IPS DF 6.9 (cell line): ENCODE data around the gene ICOSLG.

Experiments used
- DNase-seq: peaks from one replicate; pipeline ENCODE4 v3.0.0-alpha.2; 2013; ENCODE audit warnings: low read depth, low spot score
- H3K27ac ChIP-seq: one replicate; pipeline ENCODE4 v1.5.1; 2013; ENCODE audit warnings: low read length, control low read depth
- H3K27me3 ChIP-seq: 2 replicates; pipeline ENCODE4 v1.6.1; 2013; ENCODE audit warnings: mild to moderate bottlenecking, low read length; ENCODE audit not compliant: control insufficient read depth, insufficient read depth
- H3K36me3 ChIP-seq: 2 replicates; pipeline ENCODE4 v1.6.1; 2013; ENCODE audit warnings: low read length; ENCODE audit not compliant: control insufficient read depth, insufficient read depth
- H3K4me1 ChIP-seq: 2 replicates; pipeline ENCODE4 v1.6.1; 2013; ENCODE audit warnings: low read length; ENCODE audit not compliant: control insufficient read depth, insufficient read depth
- H3K4me3 ChIP-seq: 2 replicates; pipeline ENCODE4 v1.5.1; 2013; ENCODE audit warnings: mild to moderate bottlenecking, low read length
- H3K9me3 ChIP-seq: 2 replicates; pipeline ENCODE4 v1.6.1; 2013; ENCODE audit warnings: low read length, inconsistent platforms; ENCODE audit not compliant: control insufficient read depth, insufficient read depth
- WGBS: extraction: QIAGEN DNeasy Blood & Tissue Kit; methylation state at CpG from one replicate; pipeline ENCODE4 v1.1.7; 2013; ENCODE audit warnings: mixed read lengths, missing lambda C conversion rate; ENCODE audit not compliant: insufficient read length, insufficient coverage; 5-methylcytosine and 5-hydroxymethylcytosine counted together

ICOSLG gene

GRCh38 chr21:44263768-44264167 lies 23.0 kb upstream of the ICOSLG start:
- no peak for DNase-seq
- WGBS: no CpG with 5 or more reads among the region's 4 CpGs
- H3K27ac ChIP-seq: no peak overlapping the region

DNA sequence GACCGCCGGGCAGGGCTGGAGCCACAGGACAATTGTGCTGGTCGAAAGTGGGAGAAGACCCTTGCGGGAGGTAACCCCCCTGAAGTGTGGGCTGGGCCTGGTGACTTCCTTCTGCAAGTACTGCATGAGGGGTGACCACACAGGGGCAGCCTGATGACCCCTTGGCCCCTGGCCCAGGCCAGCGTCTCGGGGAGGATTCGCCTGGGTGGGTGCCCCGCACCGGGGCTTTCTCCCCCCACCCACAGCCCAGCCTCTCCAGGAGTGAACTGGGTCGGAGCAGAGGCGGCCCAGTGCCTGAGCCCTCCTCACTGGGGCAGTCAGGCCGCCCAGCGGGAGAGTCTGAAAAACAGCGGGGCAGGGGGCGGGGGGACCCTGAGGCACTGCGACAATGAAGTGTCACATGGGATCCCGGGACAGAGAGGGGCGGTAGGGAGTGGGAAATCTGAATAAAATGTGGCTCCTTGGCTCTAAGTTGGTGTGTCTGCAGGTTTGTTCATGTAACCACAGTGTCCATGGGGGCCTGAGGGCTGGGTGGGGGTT lies 22.5 kb upstream of the ICOSLG start:
- WGBS: no CpG with 5 or more reads among the region's 18 CpGs
- DNase-seq: no peak

More at GRCh38 chr21:44263768-44264167, 23.0 kb upstream of the ICOSLG start:
- Histone ChIP-seq H3K4me1 (peaks cover 3% of the 10 kb centered on the region; the same call in 1 of the 2 replicates), H3K27me3 (no peaks in the 10 kb centered on the region), H3K9me3 (no peaks in the 10 kb centered on the region), H3K4me3 (no peak overlapping the region), H3K36me3 (no peaks in the 10 kb centered on the region)

GRCh38 chr21:44262338-44263056 lies 21.8 kb upstream of the ICOSLG start:
- Histone ChIP-seq H3K27me3 (no peaks in the 10 kb centered on the region), H3K36me3 (no peaks in the 10 kb centered on the region), H3K27ac (no peak overlapping the region), H3K4me3 (no peak overlapping the region), H3K4me1 (peaks cover 3% of the 10 kb centered on the region; the same call in 1 of the 2 replicates), H3K9me3 (no peaks in the 10 kb centered on the region)
- DNase-seq: no peak
- WGBS: no CpG with 5 or more reads among the region's 12 CpGs

More for the DNA sequence above, 22.5 kb upstream of the ICOSLG start:
- no peaks in the 10 kb centered on the region for H3K9me3 ChIP-seq
- peaks cover 3% of the 10 kb centered on the region; the same call in 1 of the 2 replicates for H3K4me1 ChIP-seq
- H3K4me3 ChIP-seq: no peak overlapping the region
- H3K27me3 ChIP-seq: no peaks in the 10 kb centered on the region
- no peak overlapping the region for H3K27ac ChIP-seq
- no peaks in the 10 kb centered on the region for H3K36me3 ChIP-seq

GRCh38 chr21:44261675-44262295 lies 21.0 kb upstream of the ICOSLG start, which contains the start of gene DNMT3L:
DNMT3L (minus strand) TSS chr21:44261897; CDS start chr21:44261259, 638 bp downstream.
- no peak within 1 kb of the TSS for H3K4me3 ChIP-seq
- H3K36me3 ChIP-seq: no peaks in the 10 kb centered on the region
- no peaks in the 10 kb centered on the region for H3K9me3 ChIP-seq
- H3K27ac ChIP-seq: no peak within 1 kb of the TSS
- no peak for DNase-seq
- H3K4me1 ChIP-seq: peaks cover 3% of the 10 kb centered on the region; the same call in 1 of the 2 replicates
- no CpG with 5 or more reads among the region's 19 CpGs for WGBS
- H3K27me3 ChIP-seq: no peaks in the 10 kb centered on the region

DNA sequence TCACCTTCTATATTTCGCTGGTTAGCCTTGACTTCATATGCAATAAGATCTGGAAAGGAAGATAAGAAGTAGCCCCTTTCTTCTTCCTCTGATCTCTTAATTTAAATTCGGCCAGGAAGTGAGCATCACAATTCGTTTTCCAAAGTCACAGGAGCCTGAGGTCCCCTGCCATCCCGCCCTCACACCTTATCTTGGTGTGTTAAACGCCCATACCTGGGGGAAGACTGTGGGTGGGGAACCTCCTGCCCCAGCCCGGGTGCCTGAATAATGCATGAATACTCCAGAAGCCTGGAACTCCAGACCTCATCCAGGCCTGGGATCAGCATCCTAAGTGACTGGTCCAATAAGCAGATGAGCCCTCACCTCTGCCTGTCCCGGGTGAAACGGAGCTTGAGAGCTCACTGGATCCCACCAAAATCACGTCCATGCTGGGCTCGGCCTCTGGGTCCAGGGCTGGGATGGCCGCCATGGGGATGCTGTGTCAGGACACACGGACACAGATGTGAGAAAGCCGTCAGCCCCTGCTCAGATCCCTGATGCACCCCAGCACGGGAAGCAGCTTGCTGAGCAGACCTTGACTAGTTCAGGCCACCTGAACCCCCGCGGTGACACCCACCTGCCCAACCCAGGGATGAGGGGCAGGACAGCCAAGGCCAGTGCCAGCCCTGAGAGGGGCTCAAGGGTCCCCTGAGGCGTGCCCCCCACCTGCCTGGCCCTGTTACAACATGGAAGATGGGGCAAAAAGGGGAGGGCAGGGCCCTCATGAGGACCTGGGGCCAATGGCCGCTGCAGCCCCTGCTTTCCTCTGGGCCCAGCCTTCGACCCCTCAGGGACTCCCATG lies 20.3 kb upstream of the ICOSLG start:
- no CpG with 5 or more reads among the region's 19 CpGs for WGBS
- Histone ChIP-seq H3K4me3 (no peak overlapping the region), H3K4me1 (peaks cover 3% of the 10 kb centered on the region; the same call in 1 of the 2 replicates), H3K27ac (no peak overlapping the region), H3K27me3 (no peaks in the 10 kb centered on the region), H3K36me3 (no peaks in the 10 kb centered on the region), H3K9me3 (no peaks in the 10 kb centered on the region)
- DNase-seq: no peak

- no peak overlapping the region for H3K27ac ChIP-seq
- H3K4me3 ChIP-seq: no peak overlapping the region
- no CpG with 5 or more reads among the region's 4 CpGs for WGBS
- no peaks in the 10 kb centered on the region for H3K9me3 ChIP-seq
- no peaks in the 10 kb centered on the region for H3K27me3 ChIP-seq
- peaks cover 3% of the 10 kb centered on the region; the same call in 1 of the 2 replicates for H3K4me1 ChIP-seq
- no peak for DNase-seq
- no peaks in the 10 kb centered on the region for H3K36me3 ChIP-seq
These were observed 19.3 kb upstream of the ICOSLG start for GRCh38 chr21:44260066-44260465.

DNA sequence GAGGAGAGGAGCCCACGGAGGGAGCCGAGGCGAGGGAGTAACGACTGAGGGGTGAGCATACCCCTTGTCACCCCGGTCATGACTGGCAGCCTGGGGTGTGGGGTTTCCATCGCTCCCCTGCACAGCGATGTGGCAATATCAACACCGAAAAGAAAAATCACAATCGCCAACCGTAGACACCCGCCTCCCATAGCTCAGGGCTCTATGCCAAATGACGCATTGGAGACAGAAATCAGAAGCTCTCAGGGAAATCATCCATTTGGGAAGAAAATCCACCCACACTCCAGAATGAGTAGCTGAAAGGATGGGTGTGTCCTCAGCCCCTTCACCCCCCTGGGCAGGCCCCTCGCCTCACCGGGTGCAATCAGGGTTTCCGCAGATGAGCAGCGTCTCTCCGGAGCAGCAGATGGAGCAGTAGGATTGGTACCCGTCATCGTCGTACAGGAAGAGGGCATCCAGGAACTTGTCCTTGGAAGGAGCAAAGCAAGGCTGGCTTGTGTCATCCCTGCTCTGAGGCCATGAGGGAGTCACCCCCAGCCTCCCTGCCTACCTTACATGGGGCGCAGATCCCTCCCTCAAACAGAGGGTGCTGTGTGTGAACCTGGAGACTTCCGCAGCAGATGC lies 18.5 kb upstream of the ICOSLG start:
- no peak overlapping the region for H3K4me3 ChIP-seq
- no peaks in the 10 kb centered on the region for H3K36me3 ChIP-seq
- H3K9me3 ChIP-seq: no peaks in the 10 kb centered on the region
- no peaks in the 10 kb centered on the region for H3K27me3 ChIP-seq
- H3K4me1 ChIP-seq: peaks cover 3% of the 10 kb centered on the region; the same call in 1 of the 2 replicates
- no peak for DNase-seq
- no CpG with 5 or more reads among the region's 22 CpGs for WGBS
- H3K27ac ChIP-seq: no peak overlapping the region

- H3K27ac ChIP-seq: no peak overlapping the region
- peaks cover 3% of the 10 kb centered on the region; the same call in 1 of the 2 replicates for H3K4me1 ChIP-seq
- H3K4me3 ChIP-seq: no peak overlapping the region
- no CpG with 5 or more reads among the region's 34 CpGs for WGBS
- DNase-seq: no peak
- no peaks in the 10 kb centered on the region for H3K36me3 ChIP-seq
- H3K9me3 ChIP-seq: no peaks in the 10 kb centered on the region
- H3K27me3 ChIP-seq: no peaks in the 10 kb centered on the region
These were observed 17.4 kb upstream of the ICOSLG start for GRCh38 chr21:44258056-44258725.

DNA sequence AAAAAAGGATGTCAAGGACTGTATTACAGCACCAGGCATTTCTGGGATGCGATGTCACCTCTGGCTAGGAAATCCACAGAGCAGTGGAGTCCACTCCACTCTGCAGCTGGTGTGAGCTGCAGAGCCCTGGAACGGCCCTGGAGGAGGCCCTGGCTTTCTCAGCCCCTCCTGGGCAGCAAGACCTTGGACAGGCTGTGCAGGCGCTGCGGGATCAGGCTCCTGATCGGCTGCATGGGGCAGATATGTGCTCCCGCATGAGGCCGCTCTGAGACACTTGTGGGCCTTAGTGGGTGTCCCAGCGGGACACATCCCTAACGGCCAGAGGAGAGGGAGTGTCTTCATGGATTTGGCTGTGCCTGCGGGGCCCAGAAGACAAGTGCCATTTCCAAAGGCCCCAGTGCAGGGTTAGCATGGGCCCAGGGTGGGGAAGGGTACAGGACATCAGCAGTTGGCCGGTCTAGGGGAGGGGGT lies 14.8 kb upstream of the ICOSLG start:
- DNase-seq: no peak
- Histone ChIP-seq H3K27me3 (no peaks in the 10 kb centered on the region), H3K9me3 (no peaks in the 10 kb centered on the region), H3K4me1 (no peaks in the 10 kb centered on the region), H3K27ac (no peak overlapping the region), H3K4me3 (no peak overlapping the region), H3K36me3 (no peaks in the 10 kb centered on the region)
- WGBS: no CpG with 5 or more reads among the region's 11 CpGs
